Measurements from ENCODE around the gene ATP1A1. TPM values are rescaled to one million over a fixed set of nuclear protein-coding genes. Genes with fewer than 3 reads are reported as not detected.

ATP1A1 gene
- total and polyA plus RNA-seq, 3 experiments from 2014 or later: 58.0 to 263 (median 259) TPM

DNA sequence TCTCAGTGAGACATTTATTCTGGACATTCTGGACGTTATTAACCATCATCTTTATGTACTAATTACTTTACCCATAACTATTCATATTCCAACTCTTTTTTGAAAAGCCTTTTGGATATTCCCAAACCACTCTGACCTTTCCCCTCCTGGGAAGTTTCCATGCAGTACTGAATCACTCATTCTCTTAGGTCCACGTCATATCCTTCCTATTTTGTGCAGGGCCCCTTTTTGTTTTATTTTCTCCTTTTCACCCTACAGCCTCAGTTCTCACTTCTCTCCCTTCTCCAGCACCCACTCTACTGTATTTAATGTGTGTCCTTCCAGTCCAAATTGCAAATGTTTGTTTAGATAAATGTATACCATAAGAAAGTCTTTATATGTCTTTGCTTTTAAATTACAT is 16.4 kb upstream of the ATP1A1 start:
- CTCF ChIA-PET: interaction anchor here (5.7 kb wide), 1 partner anchor 128 kb away, joined by 35 read pairs; no protein-coding TSS in a partner anchor
- POLR2A ChIA-PET: no interaction called here
- H3K27ac Mint-ChIP-seq: peak overlapping the region in 4 of 8 donors; percentile 7 to 76 (median 45)
- no peak overlapping the region for H3K4me3 ChIP-seq (ENCODE audit: low read length)
- H3K4me3 Mint-ChIP-seq: no peak overlapping the region
- no peak for DNase-seq
- H3K27me3 ChIP-seq (ENCODE audit: insufficient read depth, low read length, poor library complexity, severe bottlenecking): no peaks in the 10 kb centered on the region
- no peak overlapping the region for H3K27ac ChIP-seq (ENCODE audit: low read depth, low read length)
- H3K36me3 Mint-ChIP-seq: no peaks in the 10 kb centered on the region
- H3K9me3 Mint-ChIP-seq: no peaks in the 10 kb centered on the region
- peaks cover 17 to 22% (median 17%) of the 10 kb centered on the region in 3 donors for H3K4me1 Mint-ChIP-seq
- H3K36me3 ChIP-seq (ENCODE audit: insufficient read depth, low read length): no peaks in the 10 kb centered on the region
- H3K9me3 ChIP-seq (ENCODE audit: low read length): no peaks in the 10 kb centered on the region
- H3K4me1 ChIP-seq (ENCODE audit: insufficient read depth, low read length): peaks cover 4% of the 10 kb centered on the region
- H3K27me3 Mint-ChIP-seq: peaks cover 0 to 3% of the 10 kb centered on the region in 2 donors

GRCh38 chr1:116357487-116357886 is 15.6 kb upstream of the ATP1A1 start:
- H3K27me3 ChIP-seq (ENCODE audit: insufficient read depth, low read length, poor library complexity, severe bottlenecking): no peaks in the 10 kb centered on the region
- Mint-ChIP-seq H3K36me3 (no peaks in the 10 kb centered on the region), H3K27me3 (peaks cover 0 to 3% of the 10 kb centered on the region in 2 donors), H3K4me3 (no peak overlapping the region), H3K4me1 (peaks cover 9 to 14% (median 9%) of the 10 kb centered on the region in 3 donors), H3K9me3 (no peaks in the 10 kb centered on the region), H3K27ac (no peak overlapping the region)
- H3K4me1 ChIP-seq (ENCODE audit: insufficient read depth, low read length): peaks cover 4% of the 10 kb centered on the region
- ChIA-PET POLR2A (no interaction called here), CTCF (interaction anchor here (1.6 to 5.7 kb wide), 2 partner anchors 33 to 128 kb away, joined by 3 to 35 read pairs; no protein-coding TSS in a partner anchor)
- no peak for DNase-seq
- H3K4me3 ChIP-seq (ENCODE audit: low read length): no peak overlapping the region
- no peaks in the 10 kb centered on the region for H3K9me3 ChIP-seq (ENCODE audit: low read length)
- H3K36me3 ChIP-seq (ENCODE audit: insufficient read depth, low read length): no peaks in the 10 kb centered on the region
- no peak overlapping the region for H3K27ac ChIP-seq (ENCODE audit: low read depth, low read length)

DNA sequence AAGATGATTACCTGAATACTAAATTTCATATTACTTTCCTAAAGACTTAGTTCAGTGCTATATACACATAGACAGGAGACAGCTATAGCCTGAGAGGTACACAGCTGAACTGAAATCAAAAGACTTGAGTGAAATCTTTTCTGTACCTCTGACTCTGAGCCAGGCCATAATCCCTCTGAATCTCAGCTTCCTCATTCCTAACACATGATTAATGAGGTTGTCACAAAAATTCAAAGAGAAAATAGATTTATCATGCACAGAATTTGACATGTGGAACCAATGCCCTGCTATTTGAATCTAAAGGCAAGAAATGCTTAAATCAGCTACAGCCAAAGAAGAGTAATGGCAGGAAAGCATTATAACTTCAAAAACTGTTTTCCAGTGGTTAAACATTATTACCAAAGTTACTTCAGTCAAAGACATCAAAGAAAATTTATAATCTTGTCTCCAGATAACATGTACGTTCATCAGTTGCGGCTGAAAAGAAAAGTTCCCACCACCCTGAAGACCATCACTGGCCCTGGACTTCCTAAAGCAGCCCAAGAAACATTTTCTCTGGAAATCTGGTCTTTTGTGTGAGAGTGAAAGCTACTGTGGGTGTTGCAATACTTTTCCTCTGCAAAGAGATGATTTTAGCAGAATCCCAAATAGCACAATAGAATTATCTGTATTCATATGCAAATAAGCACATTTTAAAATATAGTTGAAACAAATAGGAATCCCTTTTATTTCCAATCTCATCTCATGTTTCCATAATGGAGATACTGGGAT is 13.8 kb upstream of the ATP1A1 start:
- Mint-ChIP-seq H3K36me3 (no peaks in the 10 kb centered on the region), H3K9me3 (no peaks in the 10 kb centered on the region), H3K27me3 (peaks cover 0 to 3% of the 10 kb centered on the region in 2 donors), H3K27ac (peak overlapping the region in 1 of 8 donors; percentile 46), H3K4me1 (peaks cover 8 to 12% (median 8%) of the 10 kb centered on the region in 3 donors), H3K4me3 (no peak overlapping the region)
- no peak for DNase-seq
- peaks cover 4% of the 10 kb centered on the region for H3K4me1 ChIP-seq (ENCODE audit: insufficient read depth, low read length)
- H3K4me3 ChIP-seq (ENCODE audit: low read length): no peak overlapping the region
- ChIA-PET POLR2A (no interaction called here), CTCF (interaction anchor here (1.0 to 5.7 kb wide), 7 partner anchors 16 to 220 kb away, joined by 3 to 35 read pairs (median 4); no protein-coding TSS in a partner anchor)
- H3K27ac ChIP-seq (ENCODE audit: low read depth, low read length): no peak overlapping the region
- H3K27me3 ChIP-seq (ENCODE audit: insufficient read depth, low read length, poor library complexity, severe bottlenecking): no peaks in the 10 kb centered on the region
- H3K9me3 ChIP-seq (ENCODE audit: low read length): no peaks in the 10 kb centered on the region
- H3K36me3 ChIP-seq (ENCODE audit: insufficient read depth, low read length): no peaks in the 10 kb centered on the region

GRCh38 chr1:116359871-116360270 is 13.2 kb upstream of the ATP1A1 start:
- peaks cover 0 to 4% of the 10 kb centered on the region in 2 donors for H3K27me3 Mint-ChIP-seq
- no peaks in the 10 kb centered on the region for H3K9me3 Mint-ChIP-seq
- H3K4me1 ChIP-seq (ENCODE audit: insufficient read depth, low read length): peaks cover 4% of the 10 kb centered on the region
- H3K27me3 ChIP-seq (ENCODE audit: insufficient read depth, low read length, poor library complexity, severe bottlenecking): no peaks in the 10 kb centered on the region
- ChIA-PET CTCF (interaction anchor here (1.0 to 5.7 kb wide), 4 partner anchors 125 to 221 kb away, joined by 4 to 35 read pairs (median 4); no protein-coding TSS in a partner anchor), POLR2A (no interaction called here)
- H3K4me1 Mint-ChIP-seq: peaks cover 8 to 12% (median 8%) of the 10 kb centered on the region in 3 donors
- no peaks in the 10 kb centered on the region for H3K36me3 Mint-ChIP-seq
- H3K27ac ChIP-seq (ENCODE audit: low read depth, low read length): no peak overlapping the region
- H3K4me3 ChIP-seq (ENCODE audit: low read length): no peak overlapping the region
- H3K9me3 ChIP-seq (ENCODE audit: low read length): no peaks in the 10 kb centered on the region
- no peak overlapping the region for H3K4me3 Mint-ChIP-seq
- no peak for DNase-seq
- no peaks in the 10 kb centered on the region for H3K36me3 ChIP-seq (ENCODE audit: insufficient read depth, low read length)
- peak overlapping the region in 1 of 8 donors; percentile 46 for H3K27ac Mint-ChIP-seq

GRCh38 chr1:116360429-116361173 is 12.4 kb upstream of the ATP1A1 start:
- CTCF ChIA-PET: interaction anchor here (1.0 to 5.7 kb wide), 3 partner anchors 125 to 221 kb away, joined by 4 to 35 read pairs (median 4); no protein-coding TSS in a partner anchor
- H3K4me1 Mint-ChIP-seq: peaks cover 8 to 12% (median 8%) of the 10 kb centered on the region in 3 donors
- H3K36me3 Mint-ChIP-seq: no peaks in the 10 kb centered on the region
- Histone ChIP-seq H3K9me3 (ENCODE audit: low read length) (no peaks in the 10 kb centered on the region), H3K4me1 (ENCODE audit: insufficient read depth, low read length) (peaks cover 4% of the 10 kb centered on the region), H3K27me3 (ENCODE audit: insufficient read depth, low read length, poor library complexity, severe bottlenecking) (no peaks in the 10 kb centered on the region), H3K27ac (ENCODE audit: low read depth, low read length) (no peak overlapping the region), H3K36me3 (ENCODE audit: insufficient read depth, low read length) (no peaks in the 10 kb centered on the region), H3K4me3 (ENCODE audit: low read length) (no peak overlapping the region)
- H3K4me3 Mint-ChIP-seq: no peak overlapping the region
- peaks cover 0 to 4% of the 10 kb centered on the region in 2 donors for H3K27me3 Mint-ChIP-seq
- no peaks in the 10 kb centered on the region for H3K9me3 Mint-ChIP-seq
- POLR2A ChIA-PET: no interaction called here
- no peak overlapping the region for H3K27ac Mint-ChIP-seq
- peak in 2 of 5 donors; percentile 18 to 39 for DNase-seq

DNA sequence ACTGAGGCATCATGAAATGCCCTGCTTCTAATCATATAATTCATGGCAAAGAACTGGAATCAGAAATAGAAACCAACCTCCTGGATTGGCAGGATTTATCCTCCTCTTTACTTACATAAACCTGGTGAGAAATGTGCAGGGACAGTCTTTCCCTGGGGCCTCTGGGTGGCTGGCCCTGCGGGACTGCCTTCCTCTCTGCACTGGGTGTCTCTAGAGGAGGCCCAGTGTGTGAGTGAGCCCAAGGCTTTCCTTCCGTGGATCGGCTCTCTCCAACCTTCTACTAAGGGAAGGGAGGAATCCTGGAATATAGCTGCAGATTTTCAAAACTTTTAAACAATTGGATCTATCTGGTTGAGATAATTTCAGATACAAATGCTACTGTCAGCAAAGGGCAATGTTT is 11.4 kb upstream of the ATP1A1 start:
- no peaks in the 10 kb centered on the region for H3K27me3 ChIP-seq (ENCODE audit: insufficient read depth, low read length, poor library complexity, severe bottlenecking)
- no peak overlapping the region for H3K27ac ChIP-seq (ENCODE audit: low read depth, low read length)
- no peak for DNase-seq
- Mint-ChIP-seq H3K36me3 (no peaks in the 10 kb centered on the region), H3K27me3 (peaks cover 0 to 6% of the 10 kb centered on the region in 2 donors), H3K4me1 (peaks cover 4 to 8% (median 6%) of the 10 kb centered on the region in 3 donors), H3K4me3 (no peak overlapping the region), H3K27ac (no peak overlapping the region), H3K9me3 (no peaks in the 10 kb centered on the region)
- H3K36me3 ChIP-seq (ENCODE audit: insufficient read depth, low read length): no peaks in the 10 kb centered on the region
- H3K4me1 ChIP-seq (ENCODE audit: insufficient read depth, low read length): peaks cover 4% of the 10 kb centered on the region
- ChIA-PET CTCF (no interaction called here), POLR2A (no interaction called here)
- H3K4me3 ChIP-seq (ENCODE audit: low read length): no peak overlapping the region
- H3K9me3 ChIP-seq (ENCODE audit: low read length): no peaks in the 10 kb centered on the region

DNA sequence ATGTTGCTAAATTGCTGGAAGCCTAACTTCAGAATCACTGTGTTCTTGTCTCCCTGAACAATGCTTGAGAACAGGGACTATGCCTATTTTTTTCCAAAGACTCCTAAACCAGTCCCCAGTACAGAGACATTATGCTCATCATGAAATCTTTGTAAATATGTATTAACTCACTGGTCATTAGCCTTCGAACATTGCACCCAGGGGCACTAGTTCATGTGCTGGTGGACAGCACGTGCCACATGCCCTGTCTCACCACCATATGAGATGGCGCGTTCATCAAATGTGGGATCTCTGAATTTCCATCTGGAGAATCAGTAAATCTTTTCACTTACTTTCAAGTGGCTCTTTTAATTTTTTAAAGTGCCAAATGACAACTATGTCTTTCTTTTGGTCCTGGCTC is 11.0 kb upstream of the ATP1A1 start:
- ChIA-PET POLR2A (no interaction called here), CTCF (no interaction called here)
- no peak overlapping the region for H3K27ac ChIP-seq (ENCODE audit: low read depth, low read length)
- Mint-ChIP-seq H3K27me3 (peaks cover 0 to 6% of the 10 kb centered on the region in 2 donors), H3K36me3 (no peaks in the 10 kb centered on the region), H3K27ac (no peak overlapping the region), H3K9me3 (no peaks in the 10 kb centered on the region), H3K4me3 (no peak overlapping the region), H3K4me1 (peaks cover 2 to 7% (median 5%) of the 10 kb centered on the region in 3 donors)
- H3K4me1 ChIP-seq (ENCODE audit: insufficient read depth, low read length): peaks cover 4% of the 10 kb centered on the region
- no peaks in the 10 kb centered on the region for H3K9me3 ChIP-seq (ENCODE audit: low read length)
- H3K27me3 ChIP-seq (ENCODE audit: insufficient read depth, low read length, poor library complexity, severe bottlenecking): no peaks in the 10 kb centered on the region
- DNase-seq: no peak
- no peak overlapping the region for H3K4me3 ChIP-seq (ENCODE audit: low read length)
- H3K36me3 ChIP-seq (ENCODE audit: insufficient read depth, low read length): no peaks in the 10 kb centered on the region

DNA sequence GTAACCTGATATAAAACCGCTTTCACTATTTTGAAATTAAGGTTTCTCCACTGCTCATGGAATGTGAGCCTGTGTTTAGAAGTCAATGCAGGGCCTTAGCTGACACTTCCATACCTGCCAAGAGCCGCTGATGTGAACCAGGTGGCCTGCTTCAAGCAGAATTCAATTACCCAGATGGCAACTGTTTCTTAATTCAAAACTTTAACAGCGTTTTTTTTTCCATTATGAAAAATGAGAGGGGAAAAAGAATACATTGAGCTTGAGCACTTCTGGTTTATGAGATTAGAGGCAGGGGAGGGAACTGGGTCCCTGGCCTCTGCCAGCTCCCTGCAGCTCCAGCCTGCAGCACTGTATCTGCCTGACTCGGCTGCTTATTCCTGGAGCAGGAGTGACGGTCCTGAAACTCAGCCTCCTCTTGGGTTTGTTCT is 7.7 kb upstream of the ATP1A1 start:
- H3K9me3 Mint-ChIP-seq: no peaks in the 10 kb centered on the region
- no peak overlapping the region for H3K4me3 Mint-ChIP-seq
- no peaks in the 10 kb centered on the region for H3K9me3 ChIP-seq (ENCODE audit: low read length)
- peaks cover 11% of the 10 kb centered on the region for H3K4me1 ChIP-seq (ENCODE audit: insufficient read depth, low read length)
- DNase-seq: no peak
- no peaks in the 10 kb centered on the region for H3K36me3 ChIP-seq (ENCODE audit: insufficient read depth, low read length)
- H3K27ac ChIP-seq (ENCODE audit: low read depth, low read length): no peak overlapping the region
- ChIA-PET POLR2A (no interaction called here), CTCF (interaction anchor here (2.1 to 3.3 kb wide), 2 partner anchors 120 to 226 kb away, joined by 10 to 20 read pairs; no protein-coding TSS in a partner anchor)
- peaks cover 16 to 23% (median 19%) of the 10 kb centered on the region in 3 donors for H3K4me1 Mint-ChIP-seq
- no peaks in the 10 kb centered on the region for H3K27me3 ChIP-seq (ENCODE audit: insufficient read depth, low read length, poor library complexity, severe bottlenecking)
- H3K27ac Mint-ChIP-seq: no peak overlapping the region
- H3K36me3 Mint-ChIP-seq: no peaks in the 10 kb centered on the region
- H3K4me3 ChIP-seq (ENCODE audit: low read length): no peak overlapping the region
- peaks cover 0 to 3% of the 10 kb centered on the region in 2 donors for H3K27me3 Mint-ChIP-seq
